ENCODE data around the gene HMCN1. TPM values are rescaled to one million over a fixed set of nuclear protein-coding genes. Genes with fewer than 3 reads are reported as not detected.

Gene HMCN1
- total and polyA plus RNA-seq, 8 donors: 0.12 to 15.1 (median 0.86) TPM

GRCh38 chr1:185720633-185721272, 13.4 kb upstream of the HMCN1 start:
- H3K9me3 ChIP-seq: no peaks in the 10 kb centered on the region
- peak in 1 of 2 donors; percentile 73 for DNase-seq
- no peak overlapping the region for H3K27ac ChIP-seq
- no peaks in the 10 kb centered on the region for H3K36me3 ChIP-seq
- H3K27me3 ChIP-seq: no peaks in the 10 kb centered on the region
- peaks cover 0 to 6% (median 0%) of the 10 kb centered on the region in 4 donors for H3K4me1 ChIP-seq
- no peak for TF ChIP-seq POLR2AphosphoS5 (IDR thresholded peaks at IDR 0.05)
- TF ChIP-seq, protein P1, sequence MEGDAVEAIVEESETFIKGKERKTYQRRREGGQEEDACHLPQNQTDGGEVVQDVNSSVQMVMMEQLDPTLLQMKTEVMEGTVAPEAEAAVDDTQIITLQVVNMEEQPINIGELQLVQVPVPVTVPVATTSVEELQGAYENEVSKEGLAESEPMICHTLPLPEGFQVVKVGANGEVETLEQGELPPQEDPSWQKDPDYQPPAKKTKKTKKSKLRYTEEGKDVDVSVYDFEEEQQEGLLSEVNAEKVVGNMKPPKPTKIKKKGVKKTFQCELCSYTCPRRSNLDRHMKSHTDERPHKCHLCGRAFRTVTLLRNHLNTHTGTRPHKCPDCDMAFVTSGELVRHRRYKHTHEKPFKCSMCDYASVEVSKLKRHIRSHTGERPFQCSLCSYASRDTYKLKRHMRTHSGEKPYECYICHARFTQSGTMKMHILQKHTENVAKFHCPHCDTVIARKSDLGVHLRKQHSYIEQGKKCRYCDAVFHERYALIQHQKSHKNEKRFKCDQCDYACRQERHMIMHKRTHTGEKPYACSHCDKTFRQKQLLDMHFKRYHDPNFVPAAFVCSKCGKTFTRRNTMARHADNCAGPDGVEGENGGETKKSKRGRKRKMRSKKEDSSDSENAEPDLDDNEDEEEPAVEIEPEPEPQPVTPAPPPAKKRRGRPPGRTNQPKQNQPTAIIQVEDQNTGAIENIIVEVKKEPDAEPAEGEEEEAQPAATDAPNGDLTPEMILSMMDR (IDR thresholded peaks at IDR 0.05): peak in 5 of 7 experiments; percentile 6 to 49 (median 37)
- intact Hi-C loops (cut with DNase I; ENCODE audit: low total_unique reads): loop anchor here (5.0 kb wide), 1 partner anchor 492 kb away; no protein-coding TSS in a partner anchor
- WGBS, 5 donors: 8 to 14% (median 10%) methylated on average over 2 of the region's 2 CpGs
- H3K4me3 ChIP-seq: no peak overlapping the region

- no peak for TF ChIP-seq EP300 (IDR thresholded peaks at IDR 0.05)
- Histone ChIP-seq H3K4me3 (no peak overlapping the region), H3K9me3 (no peaks in the 10 kb centered on the region), H3K27me3 (no peaks in the 10 kb centered on the region), H3K36me3 (no peaks in the 10 kb centered on the region), H3K4me1 (peaks cover 0 to 6% (median 0%) of the 10 kb centered on the region in 4 donors), H3K27ac (no peak overlapping the region)
- no peak for DNase-seq
- intact Hi-C loops (cut with DNase I; ENCODE audit: low total_unique reads): loop anchor here (5.0 kb wide), 1 partner anchor 491 kb away; no protein-coding TSS in a partner anchor
These were observed 12.6 kb upstream of the HMCN1 start for GRCh38 chr1:185721553-185721952.

DNA sequence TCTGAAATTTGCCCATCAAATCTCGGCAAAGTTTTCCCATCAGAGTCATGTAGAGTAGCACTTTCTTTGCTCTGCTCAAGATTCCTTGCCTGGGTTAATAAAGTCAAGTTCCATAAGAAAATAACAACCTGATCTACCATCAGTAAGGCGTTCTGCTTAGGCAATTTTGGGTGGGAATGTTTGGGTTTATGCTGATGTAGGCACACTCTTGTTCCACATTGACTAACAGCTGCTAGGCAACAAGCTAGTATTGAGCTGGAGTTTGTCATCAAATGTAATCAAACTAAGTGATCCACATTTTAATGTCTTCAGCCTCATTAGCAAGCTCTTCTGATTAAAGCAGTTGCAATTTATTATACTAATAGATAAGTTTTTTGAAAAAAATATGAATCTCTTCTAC, 12.1 kb upstream of the HMCN1 start:
- no peak overlapping the region for H3K4me3 ChIP-seq
- TF ChIP-seq POLR2AphosphoS5 (IDR thresholded peaks at IDR 0.05): no peak
- TF ChIP-seq, protein P1 (IDR thresholded peaks at IDR 0.05): no peak
- no peaks in the 10 kb centered on the region for H3K27me3 ChIP-seq
- no peaks in the 10 kb centered on the region for H3K9me3 ChIP-seq
- H3K27ac ChIP-seq: no peak overlapping the region
- 78 to 92% (median 89%) methylated on average over 2 of the region's 2 CpGs for WGBS, 5 donors
- H3K4me1 ChIP-seq: peaks cover 0 to 6% (median 0%) of the 10 kb centered on the region in 4 donors
- DNase-seq: peak in 1 of 2 donors; percentile 6
- no peaks in the 10 kb centered on the region for H3K36me3 ChIP-seq
- intact Hi-C loops (cut with DNase I; ENCODE audit: low total_unique reads): loop anchor here (5.0 kb wide), 1 partner anchor 490 kb away; no protein-coding TSS in a partner anchor

GRCh38 chr1:185727726-185728125, 6.5 kb upstream of the HMCN1 start:
- H3K9me3 ChIP-seq: peaks cover 0 to 9% (median 0%) of the 10 kb centered on the region in 4 donors
- intact Hi-C loops (cut with DNase I; ENCODE audit: low total_unique reads): no loop called here
- no peaks in the 10 kb centered on the region for H3K36me3 ChIP-seq
- TF ChIP-seq, protein P1 (IDR thresholded peaks at IDR 0.05): no peak
- TF ChIP-seq EP300 (IDR thresholded peaks at IDR 0.05) (no peak), POLR2AphosphoS5 (IDR thresholded peaks at IDR 0.05) (no peak), POLR2A (IDR thresholded peaks at IDR 0.05) (no peak)
- no peaks in the 10 kb centered on the region for H3K4me1 ChIP-seq
- H3K27ac ChIP-seq: no peak overlapping the region
- H3K27me3 ChIP-seq: no peaks in the 10 kb centered on the region
- no peak for DNase-seq
- no peak overlapping the region for H3K4me3 ChIP-seq
- 88 to 97% (median 93%) methylated on average over 2 of the region's 2 CpGs for WGBS, 5 donors

DNA sequence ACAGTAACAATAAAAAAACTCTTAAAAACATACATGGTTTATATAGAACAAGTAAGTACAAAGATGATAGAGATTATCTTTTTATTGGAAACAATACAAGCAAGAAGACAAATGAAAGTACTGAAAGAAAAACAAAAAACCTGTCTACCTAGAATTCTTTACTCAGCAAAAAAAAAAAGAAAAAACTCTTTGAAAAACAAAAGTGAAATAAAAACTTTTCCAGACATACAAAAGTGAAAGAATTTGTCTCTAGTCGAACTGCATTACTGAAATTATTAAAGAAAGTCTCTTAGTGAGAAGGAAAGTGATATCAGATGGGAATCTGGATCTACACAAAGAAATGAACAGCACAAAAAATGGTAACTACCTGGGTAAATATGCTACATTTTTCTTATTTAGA, 2.7 kb upstream of the HMCN1 start:
- DNase-seq: no peak
- TF ChIP-seq, protein P1 (IDR thresholded peaks at IDR 0.05): no peak
- TF ChIP-seq POLR2AphosphoS5 (IDR thresholded peaks at IDR 0.05): no peak
- no peak for TF ChIP-seq POLR2A (IDR thresholded peaks at IDR 0.05)
- no peak for TF ChIP-seq EP300 (IDR thresholded peaks at IDR 0.05)
- 65 to 85% (median 67%) methylated on average over 1 of the region's 1 CpG for WGBS, 5 donors
- Histone ChIP-seq H3K4me3 (no peak overlapping the region), H3K27ac (no peak overlapping the region), H3K27me3 (peaks cover 0 to 12% (median 8%) of the 10 kb centered on the region in 3 donors), H3K9me3 (peaks cover 0 to 9% (median 0%) of the 10 kb centered on the region in 4 donors), H3K36me3 (no peaks in the 10 kb centered on the region), H3K4me1 (peaks cover 10 to 32% (median 23%) of the 10 kb centered on the region in 4 donors)
- intact Hi-C loops (cut with DNase I; ENCODE audit: low total_unique reads): no loop called here

All from stomach (tissue), 9 donors.